RWPE1 (cell line): ENCODE measurements around the gene ARAP1.
A peak's percentile ranks its signal among the peaks of the same experiment; 100 is the strongest.

Experiments
- CTCF ChIA-PET: fragments of 350-600 bp; sonication (Branson Sonifier 250); formaldehyde crosslinking; extraction: SDS; loops from one replicate; lab custom pipeline; 2021; lab: Yijun Ruan, JAX
- POLR2A ChIA-PET: fragments of 400-600 bp; formaldehyde crosslinking; extraction: SDS; loops from one replicate; lab custom pipeline; 2020; ENCODE audit warnings: antibody characterized with exemption; ENCODE audit not compliant: low non-redundant PET; lab: Yijun Ruan, JAX
- DNase-seq: peaks from one replicate; pipeline ENCODE4 v3.0.0; 2012; ENCODE audit warnings: low spot score
- H3K27ac ChIP-seq: fragments of 450-650 bp; 2 replicates; pipeline ENCODE4 v1.5.1; 2017
- CTCF ChIP-seq: fragments of 450-650 bp; conservative IDR thresholded peaks from 2 replicates; pipeline ENCODE4 v1.5.1; 2017; ENCODE audit warnings: low read depth, mild to moderate bottlenecking

Gene ARAP1

GRCh38 chr11:72688929-72689328, 63.3 kb downstream of the ARAP1 start:
- CTCF ChIA-PET: interaction anchor here (0.6 kb wide), 1 partner anchor 217 kb away, joined by 4 read pairs; no protein-coding TSS in a partner anchor

GRCh38 chr11:72688486-72688885, 63.7 kb downstream of the ARAP1 start:
- ChIA-PET POLR2A (no interaction called here), CTCF (no interaction called here)
- TF ChIP-seq CTCF: no peak
- H3K27ac ChIP-seq: no peak overlapping the region
- no peak for DNase-seq

More at GRCh38 chr11:72688929-72689328, 63.3 kb downstream of the ARAP1 start:
- no peak for TF ChIP-seq CTCF
- POLR2A ChIA-PET: no interaction called here
- peak overlapping the region; percentile 4; the same call in 1 of the 2 replicates for H3K27ac ChIP-seq
- DNase-seq: no peak

GRCh38 chr11:72687326-72687725, 64.9 kb downstream of the ARAP1 start:
- DNase-seq: no peak
- ChIA-PET CTCF (no interaction called here), POLR2A (no interaction called here)
- no peak for TF ChIP-seq CTCF
- peak overlapping the region; percentile 55 for H3K27ac ChIP-seq

GRCh38 chr11:72686639-72687220, 65.5 kb downstream of the ARAP1 start:
- CTCF ChIA-PET: no interaction called here

GRCh38 chr11:72685560-72686480, 66.4 kb downstream of the ARAP1 start:
- no peak for DNase-seq
- H3K27ac ChIP-seq: peak overlapping the region; percentile 55
- TF ChIP-seq CTCF: no peak
- ChIA-PET POLR2A (no interaction called here), CTCF (interaction anchor here (1.0 kb wide), 2 partner anchors 8 to 532 kb away, joined by 3 to 4 read pairs; no protein-coding TSS in a partner anchor)

More at GRCh38 chr11:72686639-72687220, 65.5 kb downstream of the ARAP1 start:
- peak overlapping the region; percentile 55 for H3K27ac ChIP-seq
- TF ChIP-seq CTCF: no peak
- no peak for DNase-seq
- POLR2A ChIA-PET: no interaction called here

GRCh38 chr11:72684236-72684912, 67.8 kb downstream of the ARAP1 start:
- peak; percentile 42 for TF ChIP-seq CTCF
- peak; percentile 90 for DNase-seq
- ChIA-PET CTCF (interaction anchor here (0.5 to 2.2 kb wide), 29 partner anchors 9 to 977 kb away, joined by 3 to 17 read pairs (median 4); partner anchors contain the start of gene PDE2A), POLR2A (interaction anchor here (0.6 to 1.0 kb wide), 2 partner anchors 42 to 126 kb away, joined by 5 to 8 read pairs; no protein-coding TSS in a partner anchor)
- peak overlapping the region; percentile 55 for H3K27ac ChIP-seq
